Measurements from ENCODE around the gene DUSP3.
"Not testable (repeated sequence)": the region's sequence is repeated elsewhere in the genome, so short reads cannot be mapped to it uniquely, and the experiment has no call there.

DUSP3 gene

DNA sequence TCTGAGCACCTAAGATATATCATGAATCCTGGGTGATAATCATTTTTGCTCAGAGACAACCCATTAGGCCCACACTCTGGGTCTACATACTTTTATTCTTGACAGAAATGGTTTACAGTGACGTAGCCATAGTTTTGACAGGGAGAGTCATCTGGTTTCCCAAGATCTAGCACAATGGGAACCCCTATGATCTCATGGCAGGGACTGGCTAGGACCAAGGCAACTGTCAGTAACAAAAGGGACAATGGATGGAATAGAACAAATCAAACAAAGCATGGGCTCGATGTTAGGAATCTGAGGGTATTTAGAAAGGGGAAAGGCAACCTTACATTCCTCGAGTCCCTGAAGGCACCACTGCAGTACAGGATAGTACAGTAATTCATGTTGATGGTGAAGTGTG lies 22.0 kb upstream of the DUSP3 start:
- no peak for DNase-seq

DNA sequence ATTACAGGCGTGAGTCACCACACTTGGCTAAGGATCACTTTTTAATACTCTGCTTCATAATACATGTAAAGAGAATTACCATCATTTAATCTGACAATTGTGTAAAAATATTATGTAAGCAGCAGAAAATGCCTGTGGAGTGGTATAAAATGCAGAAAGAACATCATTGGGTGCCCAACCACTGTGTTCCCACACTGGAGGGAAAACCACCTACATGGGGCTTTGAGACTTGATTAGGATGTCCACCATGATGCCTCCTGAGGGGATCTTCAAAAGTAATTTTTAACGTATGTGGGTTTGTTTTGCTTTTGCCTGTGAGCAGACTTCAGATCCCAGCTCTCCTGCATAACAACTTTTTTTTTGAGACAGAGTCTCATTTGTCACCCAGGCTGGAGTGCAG lies 20.3 kb upstream of the DUSP3 start:
- no peak for DNase-seq

DNA sequence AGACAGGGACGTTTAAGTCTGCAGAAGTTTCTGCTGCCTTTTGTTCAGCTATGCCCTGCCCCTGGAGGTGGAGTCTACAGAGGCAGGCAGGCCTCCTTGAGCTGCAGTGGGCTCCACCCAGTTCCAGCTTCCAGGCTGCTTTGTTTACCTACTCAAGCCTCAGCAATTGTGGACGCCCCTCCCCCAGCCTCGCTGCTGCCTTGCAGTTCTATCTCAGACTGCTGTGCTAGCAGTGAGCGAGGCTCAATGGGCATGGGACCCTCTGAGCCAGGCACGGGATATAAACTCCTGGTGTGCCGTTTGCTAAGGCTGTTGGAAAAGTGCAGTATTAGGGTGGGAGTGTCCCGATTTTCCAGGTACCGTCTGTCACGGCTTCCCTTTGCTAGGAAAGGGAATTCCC lies 19.2 kb upstream of the DUSP3 start:
- DNase-seq: not testable (repeated sequence)

DNA sequence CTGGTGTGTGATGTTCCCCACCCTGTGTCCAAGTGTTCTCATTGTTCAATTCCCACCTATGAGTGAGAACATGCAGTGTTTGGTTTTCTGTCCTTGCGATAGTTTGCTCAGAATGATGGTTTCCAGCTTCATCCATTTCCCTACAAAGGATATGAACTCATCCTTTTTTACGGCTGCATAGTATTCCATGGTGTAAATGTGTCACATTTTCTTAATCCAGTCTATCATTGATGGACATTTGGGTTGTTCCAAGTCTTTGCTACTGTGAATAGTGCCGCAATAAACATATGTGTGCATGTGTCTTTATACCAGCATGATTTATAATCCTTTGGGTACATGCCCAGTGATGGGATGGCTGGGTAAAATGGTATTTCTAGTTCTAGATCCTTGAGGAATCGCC lies 13.9 kb upstream of the DUSP3 start:
- not testable (repeated sequence) for DNase-seq

GRCh38 chr17:43791589-43791988 lies 12.8 kb upstream of the DUSP3 start:
- no peak for DNase-seq

DNA sequence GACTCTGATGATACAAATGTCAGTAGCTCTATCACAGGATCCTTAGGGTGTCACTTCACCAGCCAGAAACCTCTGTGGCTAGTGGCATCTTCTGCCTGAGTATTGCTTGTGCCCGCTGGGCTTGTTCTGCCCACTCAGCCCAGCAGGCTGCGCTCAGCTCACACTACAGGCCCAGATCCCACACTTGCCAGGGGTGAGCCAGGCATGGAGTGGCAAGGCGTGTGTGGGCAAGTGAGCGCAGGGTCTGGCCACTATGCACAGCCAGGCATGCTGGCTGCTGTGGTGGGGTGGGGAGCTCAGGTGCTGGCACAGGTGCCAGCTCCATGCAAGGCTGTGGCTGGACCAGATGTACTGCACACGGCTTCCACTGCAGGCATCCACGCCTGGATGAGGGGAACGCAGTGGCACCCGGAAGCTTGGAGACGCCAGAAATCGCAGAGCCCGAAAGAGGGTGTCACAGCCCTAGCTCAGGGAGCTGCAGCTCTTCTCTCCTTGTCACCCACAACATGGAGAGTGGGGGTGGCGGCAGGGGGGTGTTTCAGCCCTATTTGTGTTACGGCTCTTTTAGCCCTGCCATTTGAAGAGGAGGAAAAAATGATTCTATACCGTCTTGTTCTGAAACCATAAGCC lies 11.6 kb upstream of the DUSP3 start:
- no peak for DNase-seq

DNA sequence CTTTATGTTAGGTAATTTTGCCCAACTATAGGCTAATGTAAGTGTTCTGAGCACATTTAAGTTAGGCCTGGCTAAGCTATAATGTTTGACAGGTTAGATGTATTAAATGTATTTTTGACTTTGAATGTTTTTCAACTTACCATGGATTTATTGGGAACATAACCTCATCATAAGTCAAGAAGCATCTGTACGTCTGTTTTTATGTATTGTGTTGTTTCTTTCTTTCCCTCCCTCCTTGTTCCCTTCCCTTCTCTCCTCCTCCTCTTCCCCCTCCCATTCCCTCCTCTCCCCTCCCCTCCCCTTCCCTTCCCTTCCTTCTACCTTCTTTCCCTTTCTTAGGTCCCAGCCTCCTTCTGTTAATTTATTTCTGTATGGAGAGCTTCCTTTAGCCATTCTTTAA lies 10.7 kb upstream of the DUSP3 start:
- no peak for DNase-seq

GRCh38 chr17:43788540-43788939 lies 9.8 kb upstream of the DUSP3 start:
- no peak for DNase-seq

DNA sequence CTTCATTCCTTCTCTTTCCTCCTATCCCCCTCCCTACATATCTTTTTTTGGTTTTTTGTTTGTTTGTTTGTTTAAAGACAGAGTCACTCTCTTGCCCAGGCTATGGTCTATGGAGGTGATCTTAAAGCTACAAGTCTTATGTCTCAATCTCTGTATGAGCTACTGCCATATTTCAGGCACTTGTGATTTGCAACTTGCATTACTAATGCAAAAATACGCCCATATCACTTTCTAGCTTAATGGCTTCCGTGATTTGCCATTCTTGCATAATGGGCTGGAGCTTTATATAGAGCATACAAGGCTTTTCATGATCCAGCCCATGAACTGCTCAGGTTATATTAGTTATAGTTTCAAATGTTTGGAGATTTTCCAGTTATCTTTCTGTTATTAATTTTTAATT lies 9.0 kb upstream of the DUSP3 start:
- no peak for DNase-seq

DNA sequence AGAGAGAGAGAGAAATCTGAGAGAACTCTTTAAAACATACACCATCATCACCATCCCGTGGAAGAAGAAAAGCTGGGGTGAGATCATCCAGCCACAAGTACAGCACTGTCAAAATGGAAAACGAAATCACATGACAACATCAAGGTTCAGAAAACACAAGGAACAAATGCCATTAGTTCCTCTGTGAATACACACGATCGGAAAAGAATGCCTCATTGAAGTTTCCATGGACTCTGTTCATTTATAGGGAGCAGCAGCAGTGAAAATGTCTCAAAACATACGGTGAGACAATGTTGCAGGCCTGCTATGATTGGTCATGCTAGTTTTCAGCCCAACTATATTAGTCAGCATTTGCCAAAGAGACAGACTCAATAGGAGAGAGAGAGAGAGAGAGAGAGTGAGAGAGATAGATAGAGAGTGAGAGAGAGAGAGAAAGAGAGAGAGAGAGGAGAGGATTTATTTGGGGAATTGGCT lies 5.9 kb upstream of the DUSP3 start:
- DNase-seq: no peak

GRCh38 chr17:43784068-43784467 lies 5.3 kb upstream of the DUSP3 start:
- no peak for DNase-seq

GRCh38 chr17:43782913-43783680 lies 4.3 kb upstream of the DUSP3 start:
- no peak for DNase-seq

GRCh38 chr17:43780135-43780534 lies 1.4 kb upstream of the DUSP3 start, which contains the start of gene CFAP97D1:
TSS of gene CFAP97D1 (plus strand) at chr17:43780435. CDS start at chr17:43780463, 28 bp downstream.
- no peak for DNase-seq

DNA sequence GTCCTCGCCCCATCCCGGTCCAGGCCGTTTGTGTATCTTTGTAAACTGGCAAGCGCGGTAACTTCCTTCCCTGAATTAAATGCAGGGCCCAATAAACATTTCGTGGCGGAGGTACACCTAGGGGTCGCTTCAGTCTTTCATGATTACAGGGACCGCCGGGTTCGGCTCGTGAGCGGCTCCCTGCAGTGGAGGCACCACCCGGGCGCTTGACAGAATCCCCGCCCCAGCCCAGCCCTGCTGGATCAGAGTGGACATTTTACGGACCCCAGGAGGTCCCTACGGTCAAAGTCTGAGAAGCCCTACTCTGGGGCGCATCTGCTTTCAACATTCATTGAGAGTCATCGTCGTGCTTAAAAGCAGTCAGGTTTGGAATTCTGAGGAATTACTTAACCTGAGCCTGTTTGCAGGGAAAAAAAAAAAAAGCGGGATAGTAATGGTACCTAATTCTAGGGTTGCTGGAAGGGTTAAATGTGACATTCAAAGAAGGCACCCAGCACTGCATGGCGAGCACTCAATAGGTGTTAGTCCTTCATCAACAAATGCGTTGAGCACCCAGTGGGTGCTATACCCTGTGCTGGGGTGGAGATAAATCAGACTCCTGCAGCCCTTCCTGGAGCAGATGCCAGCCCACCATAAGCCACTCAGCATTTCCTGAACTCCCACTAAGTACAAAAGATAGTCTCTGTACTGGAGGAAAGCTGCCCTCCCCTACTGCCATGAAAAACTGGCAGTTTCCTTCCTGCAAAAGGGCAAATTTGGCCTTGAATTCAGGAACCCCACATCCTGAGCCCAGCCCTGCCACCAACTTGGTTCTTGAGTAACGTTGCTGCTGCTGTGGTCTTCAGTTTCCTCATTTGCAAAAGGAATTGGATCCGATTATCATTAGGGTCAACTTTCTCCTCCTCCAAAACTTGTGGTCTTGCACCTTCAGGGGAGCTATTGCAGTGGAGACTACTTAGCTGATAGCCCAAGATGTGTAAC lies 658 bp upstream of the DUSP3 start:
- DNase-seq: no peak

DNA sequence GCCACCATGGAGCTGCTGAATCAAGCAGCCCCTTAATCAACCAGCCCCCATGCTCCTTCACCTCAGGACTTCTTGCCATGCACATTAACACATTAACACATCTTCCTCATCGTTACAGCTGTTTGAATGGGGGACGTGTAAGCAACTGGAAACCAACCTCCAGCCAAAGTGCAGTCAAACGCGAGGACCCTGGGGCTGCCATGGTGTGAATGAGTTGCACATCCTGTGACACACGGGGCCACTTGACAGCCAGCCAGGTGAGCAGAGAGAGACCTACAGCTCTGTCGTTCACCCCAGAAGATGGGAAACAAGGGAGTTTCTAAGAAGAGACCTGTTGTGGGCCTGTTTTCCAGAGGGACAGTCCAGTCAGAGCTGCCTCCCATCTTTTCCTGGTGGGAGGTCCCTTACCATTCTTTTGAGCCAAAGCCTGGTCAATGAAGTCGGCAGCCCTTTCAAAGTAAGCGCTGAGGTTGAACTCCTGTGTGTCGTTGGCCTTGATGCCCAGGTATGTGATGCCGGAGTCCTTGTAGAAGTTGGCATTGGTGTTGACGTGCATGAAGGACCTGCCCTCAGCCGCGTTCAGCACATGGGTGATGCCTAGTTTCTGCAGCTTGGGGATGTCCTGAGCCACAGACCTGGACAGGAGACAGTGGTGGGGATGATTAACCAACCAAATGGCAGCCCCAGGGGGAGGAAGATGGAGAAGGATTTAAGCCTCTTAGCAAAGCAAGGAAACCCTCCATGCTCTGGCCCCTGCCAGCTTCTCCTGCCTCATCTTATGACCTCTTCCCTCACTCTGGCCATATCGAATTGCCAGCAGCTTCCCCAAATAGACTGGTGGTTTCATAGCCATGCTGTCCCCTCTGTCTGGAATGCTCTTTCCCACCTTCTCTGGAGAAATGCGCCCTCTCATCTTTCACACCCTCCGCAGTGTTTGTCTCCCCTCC lies 4.2 kb downstream of the DUSP3 start:
- DNase-seq: no peak

GRCh38 chr17:43772877-43773648 lies 5.7 kb downstream of the DUSP3 start:
- DNase-seq: no peak

- DNase-seq: no peak
These were observed 7.3 kb downstream of the DUSP3 start for GRCh38 chr17:43771463-43771862.

GRCh38 chr17:43770957-43771356 lies 7.8 kb downstream of the DUSP3 start:
- no peak for DNase-seq

- no peak for DNase-seq
These were observed 8.9 kb downstream of the DUSP3 start for GRCh38 chr17:43769859-43770258.

GRCh38 chr17:43769426-43769825 lies 9.4 kb downstream of the DUSP3 start:
- DNase-seq: no peak

DNA sequence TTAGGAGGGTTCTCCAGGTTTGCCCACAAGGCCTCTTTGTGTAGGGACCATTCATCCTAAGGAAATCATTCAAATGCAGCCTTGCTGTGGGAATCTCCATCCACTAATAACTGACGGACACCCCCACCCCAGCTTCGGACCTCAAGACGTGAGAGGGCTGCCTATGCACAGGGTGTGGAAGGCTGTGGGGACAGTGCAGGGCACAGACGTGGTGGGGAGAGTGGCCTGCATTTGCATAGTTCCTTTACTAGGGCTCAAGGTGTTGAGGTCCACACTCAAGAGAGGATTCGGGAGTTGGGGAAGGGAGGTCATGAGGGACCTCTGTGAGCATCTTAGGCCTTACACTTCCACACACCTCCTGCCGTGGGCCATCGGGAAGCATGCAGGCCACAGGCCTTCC lies 9.8 kb downstream of the DUSP3 start:
- no peak for DNase-seq
